BLaER1 (cell line): ENCODE results near the gene SLC39A5.
"Not testable (repeated sequence)": the region's sequence is repeated elsewhere in the genome, so short reads cannot be mapped to it uniquely, and the experiment has no call there.

Experiments used
- H3K27ac ChIP-seq: shearing (Covaris generic); formaldehyde crosslinking; 2 replicates; pipeline ENCODE4 v1.8.1; 2022
- H3K27me3 ChIP-seq: shearing (Covaris generic); formaldehyde crosslinking; 2 replicates; pipeline ENCODE4 v1.8.1; 2022
- H3K36me3 ChIP-seq: shearing (Covaris generic); formaldehyde crosslinking; 2 replicates; pipeline ENCODE4 v1.8.1; 2022
- H3K4me1 ChIP-seq: shearing (Covaris generic); formaldehyde crosslinking; 2 replicates; pipeline ENCODE4 v1.8.1; 2022
- H3K4me2 ChIP-seq: shearing (Covaris generic); formaldehyde crosslinking; 2 replicates; pipeline ENCODE4 v1.8.1; 2022
- H3K4me3 ChIP-seq: shearing (Covaris generic); formaldehyde crosslinking; 2 replicates; pipeline ENCODE4 v1.8.1; 2022
- H3K9ac ChIP-seq: shearing (Covaris generic); formaldehyde crosslinking; 2 replicates; pipeline ENCODE4 v1.8.1; 2022
- H3K9me3 ChIP-seq: shearing (Covaris generic); formaldehyde crosslinking; 2 replicates; pipeline ENCODE4 v1.8.1; 2022
- H4K20me1 ChIP-seq: shearing (Covaris generic); formaldehyde crosslinking; 2 replicates; pipeline ENCODE4 v1.8.1; 2022
- Cebpa-rat ChIP-seq: shearing (Covaris generic); IDR thresholded peaks from 2 replicates; pipeline ENCODE4 v1.8.1; 2022

The SLC39A5 gene

GRCh38 chr12:56271031-56271430 lies 41.2 kb downstream of the SLC39A5 start:
- Histone ChIP-seq H3K4me1 (peaks cover 20% of the 10 kb centered on the region), H3K36me3 (peaks cover 73% of the 10 kb centered on the region), H3K4me3 (no peak overlapping the region), H3K4me2 (no peak overlapping the region), H3K9ac (no peak overlapping the region), H4K20me1 (no peaks in the 10 kb centered on the region), H3K27ac (no peak overlapping the region), H3K27me3 (no peaks in the 10 kb centered on the region), H3K9me3 (no peaks in the 10 kb centered on the region)
- no peak for TF ChIP-seq Cebpa-rat

GRCh38 chr12:56272468-56272867 lies 42.6 kb downstream of the SLC39A5 start:
- H3K4me3 ChIP-seq, H3K9ac ChIP-seq, H3K27me3 ChIP-seq, H3K27ac ChIP-seq, H3K4me2 ChIP-seq, H4K20me1 ChIP-seq, H3K9me3 ChIP-seq: not testable (repeated sequence)
- Histone ChIP-seq H3K4me1 (peaks cover 12% of the 10 kb centered on the region), H3K36me3 (peaks cover 85% of the 10 kb centered on the region)

GRCh38 chr12:56274299-56274698 lies 44.4 kb downstream of the SLC39A5 start:
- Histone ChIP-seq H3K4me3 (no peak overlapping the region), H3K36me3 (peaks cover 97% of the 10 kb centered on the region), H3K9me3 (no peaks in the 10 kb centered on the region), H3K4me1 (no peaks in the 10 kb centered on the region), H3K9ac (no peak overlapping the region), H3K27me3 (no peaks in the 10 kb centered on the region), H3K4me2 (no peak overlapping the region), H4K20me1 (no peaks in the 10 kb centered on the region), H3K27ac (no peak overlapping the region)
- TF ChIP-seq Cebpa-rat: no peak

- H3K4me2 ChIP-seq: no peak overlapping the region
- no peak for TF ChIP-seq Cebpa-rat
- peaks cover 98% of the 10 kb centered on the region for H3K36me3 ChIP-seq
- no peaks in the 10 kb centered on the region for H3K4me1 ChIP-seq
- no peak overlapping the region for H3K27ac ChIP-seq
- H4K20me1 ChIP-seq: no peaks in the 10 kb centered on the region
- no peak overlapping the region for H3K4me3 ChIP-seq
- no peaks in the 10 kb centered on the region for H3K27me3 ChIP-seq
- no peaks in the 10 kb centered on the region for H3K9me3 ChIP-seq
- H3K9ac ChIP-seq: no peak overlapping the region
Observed at GRCh38 chr12:56278905-56279304, 49.1 kb downstream of the SLC39A5 start.

- TF ChIP-seq Cebpa-rat: no peak
- Histone ChIP-seq H3K36me3 (peaks cover 98% of the 10 kb centered on the region), H3K4me3 (no peak overlapping the region), H3K27ac (no peak overlapping the region), H3K4me1 (no peaks in the 10 kb centered on the region), H3K27me3 (no peaks in the 10 kb centered on the region), H4K20me1 (peaks cover 10% of the 10 kb centered on the region; the same call in 1 of the 2 replicates), H3K4me2 (no peak overlapping the region), H3K9ac (no peak overlapping the region), H3K9me3 (no peaks in the 10 kb centered on the region)
Observed at GRCh38 chr12:56280849-56281248, 51.0 kb downstream of the SLC39A5 start.

- no peak overlapping the region for H3K4me2 ChIP-seq
- H3K36me3 ChIP-seq: peaks cover 98% of the 10 kb centered on the region
- no peak overlapping the region for H3K27ac ChIP-seq
Observed at GRCh38 chr12:56282030-56282429, 52.2 kb downstream of the SLC39A5 start.

GRCh38 chr12:56282579-56282978 lies 52.7 kb downstream of the SLC39A5 start:
- peaks cover 27% of the 10 kb centered on the region for H4K20me1 ChIP-seq
- no peak overlapping the region for H3K27ac ChIP-seq
- H3K36me3 ChIP-seq: peaks cover 100% of the 10 kb centered on the region
- no peak for TF ChIP-seq Cebpa-rat
- no peaks in the 10 kb centered on the region for H3K4me1 ChIP-seq
- H3K4me3 ChIP-seq: no peak overlapping the region
- H3K4me2 ChIP-seq: no peak overlapping the region
- no peaks in the 10 kb centered on the region for H3K9me3 ChIP-seq
- H3K9ac ChIP-seq: no peak overlapping the region
- H3K27me3 ChIP-seq: no peaks in the 10 kb centered on the region

More at GRCh38 chr12:56282030-56282429, 52.2 kb downstream of the SLC39A5 start:
- no peak for TF ChIP-seq Cebpa-rat
- Histone ChIP-seq H3K9ac (no peak overlapping the region), H3K27me3 (no peaks in the 10 kb centered on the region), H3K9me3 (no peaks in the 10 kb centered on the region), H3K4me1 (no peaks in the 10 kb centered on the region), H3K4me3 (no peak overlapping the region), H4K20me1 (peaks cover 22% of the 10 kb centered on the region)

GRCh38 chr12:56284263-56284662 lies 54.4 kb downstream of the SLC39A5 start:
- peaks cover 100% of the 10 kb centered on the region for H3K36me3 ChIP-seq
- peaks cover 44% of the 10 kb centered on the region for H4K20me1 ChIP-seq
- H3K4me1 ChIP-seq, H3K9me3 ChIP-seq, H3K4me2 ChIP-seq, H3K9ac ChIP-seq, H3K27me3 ChIP-seq, H3K4me3 ChIP-seq, H3K27ac ChIP-seq: not testable (repeated sequence)

GRCh38 chr12:56286044-56286830 lies 56.4 kb downstream of the SLC39A5 start:
- TF ChIP-seq Cebpa-rat: no peak
- Histone ChIP-seq H3K9me3 (no peaks in the 10 kb centered on the region), H4K20me1 (peaks cover 64% of the 10 kb centered on the region), H3K4me1 (no peaks in the 10 kb centered on the region), H3K27me3 (no peaks in the 10 kb centered on the region), H3K9ac (no peak overlapping the region), H3K36me3 (peaks cover 100% of the 10 kb centered on the region), H3K4me3 (no peak overlapping the region), H3K27ac (no peak overlapping the region), H3K4me2 (no peak overlapping the region)
